Measurements from ENCODE around the gene RAI2.
"Not testable (repeated sequence)": the region's sequence is repeated elsewhere in the genome, so short reads cannot be mapped to it uniquely, and the experiment has no call there.

RAI2 gene

DNA sequence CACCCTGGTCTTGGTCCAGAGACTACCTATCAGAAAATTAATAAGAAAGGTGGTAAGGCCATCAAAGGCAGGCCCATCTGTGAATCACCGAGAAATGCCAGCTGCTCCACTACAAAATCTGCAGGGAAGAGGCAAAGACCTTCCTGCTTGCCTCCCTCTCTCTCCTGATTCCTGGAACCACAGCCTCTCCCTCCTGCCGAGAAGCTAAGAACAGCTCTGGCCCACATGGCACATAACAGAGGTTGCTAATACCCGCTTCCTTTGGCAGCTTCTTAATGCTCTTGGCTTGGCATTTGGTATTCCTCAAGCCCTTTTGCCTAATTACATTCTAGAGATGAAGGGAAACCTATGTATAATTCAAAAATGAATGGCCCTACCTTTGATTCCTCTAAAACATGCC, 32.9 kb downstream of the RAI2 start:
- no peak for DNase-seq

DNA sequence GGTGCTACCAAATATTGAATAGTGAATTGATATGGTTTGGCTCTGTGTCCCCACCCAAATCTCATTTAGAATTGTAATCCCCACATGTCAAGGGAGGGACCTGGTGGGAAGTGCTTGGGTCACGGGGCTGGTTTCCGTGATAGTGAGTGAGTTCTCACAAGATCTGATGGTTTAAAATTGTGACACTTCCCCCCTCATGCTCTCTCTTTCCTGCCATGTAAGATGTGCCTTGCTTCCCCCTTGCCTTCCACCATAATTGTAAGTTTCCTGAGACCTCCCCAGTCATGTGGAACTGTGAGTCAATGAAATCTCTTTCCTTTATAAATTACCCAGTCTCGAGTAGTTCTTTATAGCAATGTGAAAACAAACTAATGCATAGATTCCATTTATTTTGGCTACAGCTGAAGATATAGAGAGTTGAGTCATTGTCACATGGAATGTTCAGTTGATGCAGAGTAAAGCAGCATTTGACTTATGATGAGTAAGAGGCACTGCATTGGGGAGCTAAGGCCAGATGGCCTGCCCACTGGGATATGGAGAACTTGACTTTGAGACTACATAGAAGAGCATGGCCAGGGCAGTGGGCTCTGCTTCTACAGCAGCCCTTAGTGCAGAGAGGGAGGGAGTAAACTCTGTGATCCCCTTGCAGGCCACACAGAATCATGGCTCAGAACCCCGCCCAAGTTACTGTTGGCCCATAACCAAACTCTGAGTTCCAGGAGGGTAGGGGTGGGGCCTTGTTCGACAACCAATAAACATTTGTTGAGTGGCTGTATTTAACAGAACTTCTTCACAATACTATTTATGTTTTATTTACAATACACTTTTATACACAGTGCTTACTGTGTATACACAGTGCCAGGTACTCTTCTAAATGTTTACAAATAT, 34.2 kb downstream of the RAI2 start:
- no peak for DNase-seq

DNA sequence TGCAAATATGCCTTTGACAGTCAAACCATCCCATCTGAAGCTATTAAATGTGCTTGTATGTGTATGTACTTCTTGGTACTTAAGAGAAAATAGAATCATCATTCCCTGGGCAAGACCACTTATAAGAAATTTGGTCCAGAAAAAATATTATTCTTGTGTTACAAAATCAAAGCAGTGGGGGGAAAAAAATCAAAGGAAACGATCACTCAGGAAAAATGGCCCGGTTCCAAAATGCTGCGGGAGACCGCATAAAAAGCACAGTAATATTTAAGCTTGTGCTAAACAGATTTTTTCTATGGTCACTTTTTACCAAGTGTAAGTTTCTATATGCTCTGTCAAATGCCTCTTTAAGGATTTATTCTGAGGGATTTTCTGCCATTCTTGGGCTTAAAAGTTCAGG, 36.1 kb downstream of the RAI2 start:
- DNase-seq: no peak

DNA sequence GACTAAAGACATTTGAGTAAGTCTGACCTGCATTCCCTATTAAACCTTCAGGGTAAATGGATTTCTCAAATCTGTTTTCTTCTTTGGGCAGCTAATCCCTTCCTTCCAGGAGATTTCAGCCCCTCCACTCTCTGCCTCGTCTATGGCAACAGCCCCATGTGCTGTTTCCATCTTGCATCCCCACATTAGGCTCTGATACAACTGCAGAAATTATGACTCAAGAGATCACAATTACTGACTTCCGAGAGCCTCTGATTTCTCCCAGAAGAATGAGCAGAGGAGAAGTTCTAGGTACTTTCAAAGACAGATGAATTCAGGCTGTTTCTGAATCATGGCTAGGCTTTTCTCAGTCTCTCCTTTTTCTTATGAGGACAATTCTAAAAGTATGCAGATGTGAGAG, 38.7 kb downstream of the RAI2 start:
- no peak for DNase-seq

DNA sequence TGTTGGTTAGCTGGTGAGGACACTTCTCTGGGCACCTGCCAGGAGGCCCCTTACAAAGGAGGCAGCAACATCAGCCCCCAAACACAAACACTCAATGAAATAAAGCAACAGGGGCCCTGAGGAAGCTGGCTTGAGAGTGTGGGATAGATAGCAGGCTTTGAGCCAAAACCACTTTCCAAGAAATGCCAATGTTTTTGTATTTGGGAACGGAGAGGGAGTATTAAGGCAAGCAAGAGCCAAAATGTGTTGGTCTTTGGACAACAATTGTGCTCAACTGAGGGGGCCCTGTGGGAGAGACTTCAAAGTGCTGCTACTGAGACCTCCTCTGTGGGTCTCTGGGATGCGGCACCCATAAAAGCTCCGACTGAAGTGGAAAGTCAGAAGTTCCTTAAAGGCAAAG, 41.0 kb downstream of the RAI2 start:
- no peak for DNase-seq

DNA sequence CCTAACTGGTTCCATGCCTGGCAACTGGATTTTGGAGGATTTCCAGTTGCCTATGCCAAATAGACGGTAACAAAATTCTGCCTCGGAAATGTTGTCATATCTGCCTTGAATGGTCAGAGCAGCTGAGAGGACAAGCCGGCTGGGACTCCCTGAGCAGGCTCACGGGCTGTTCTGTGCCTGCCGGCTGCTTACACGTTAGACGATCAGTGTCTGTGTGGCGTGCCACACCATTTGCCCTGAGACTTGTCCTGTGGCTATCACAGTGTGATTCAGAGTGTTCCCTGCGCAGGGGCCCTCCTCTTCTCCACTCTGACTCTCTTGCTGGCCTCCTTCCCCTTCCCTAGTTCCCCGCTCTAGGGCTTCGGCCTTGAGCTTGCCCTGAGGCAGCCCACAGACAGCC, 42.4 kb downstream of the RAI2 start:
- DNase-seq: no peak

DNA sequence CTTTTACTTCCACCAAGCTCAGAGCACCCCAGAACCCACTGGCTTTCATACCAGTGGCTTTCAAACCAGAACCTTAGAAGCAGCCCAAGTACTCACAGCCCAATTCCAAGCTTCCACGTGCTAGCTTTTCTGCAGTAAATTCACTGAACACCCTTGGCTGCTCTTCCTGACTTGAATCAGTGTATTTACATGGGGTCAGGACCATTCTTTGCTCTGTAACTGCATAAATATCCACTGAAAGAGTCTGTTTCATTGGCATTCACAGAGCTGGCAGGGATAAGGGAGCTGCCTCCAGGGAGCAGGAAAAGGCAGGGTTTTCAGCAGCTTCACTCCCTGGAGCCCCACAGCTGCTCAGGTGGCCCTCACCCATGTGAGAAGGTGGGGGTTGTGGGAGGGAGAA, 43.8 kb downstream of the RAI2 start:
- DNase-seq: no peak

DNA sequence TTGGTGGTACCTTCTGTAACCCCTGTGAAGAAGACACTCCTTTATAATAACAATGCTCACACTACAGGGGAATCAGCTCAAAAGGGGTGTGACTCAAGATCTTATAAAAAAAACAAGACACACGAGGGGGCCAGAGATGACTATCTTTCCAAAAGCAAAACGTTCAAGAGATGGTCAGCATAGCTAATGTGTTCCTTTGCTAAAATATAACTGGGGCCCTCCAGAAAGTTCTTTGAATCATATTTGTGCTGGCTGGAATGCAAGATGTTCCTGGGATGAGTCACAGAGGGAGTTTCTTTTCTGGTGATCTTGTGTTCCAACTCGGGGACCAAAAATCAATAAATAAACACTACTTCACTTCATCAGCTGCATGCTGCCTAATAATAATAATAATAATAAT, 46.5 kb downstream of the RAI2 start:
- no peak for DNase-seq

DNA sequence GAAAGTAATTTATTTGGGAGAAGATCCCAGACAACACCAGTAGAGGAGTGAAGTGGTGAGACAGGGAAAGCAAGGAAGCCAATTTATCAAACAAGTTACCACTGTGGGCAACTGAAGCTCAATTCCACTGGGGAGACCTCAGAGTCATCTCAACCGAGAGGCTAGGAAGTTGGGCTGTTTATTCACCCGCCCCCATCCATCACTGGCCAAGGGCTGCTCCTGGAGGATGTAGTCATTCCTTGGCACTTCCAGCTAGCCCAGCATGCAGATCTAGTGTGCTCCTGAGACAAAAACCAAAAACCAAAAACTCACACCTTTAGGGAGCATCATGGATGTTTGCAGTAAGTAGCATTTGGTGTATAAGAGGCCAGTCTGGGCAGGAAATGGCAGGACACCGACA, 47.0 kb downstream of the RAI2 start:
- no peak for DNase-seq

DNA sequence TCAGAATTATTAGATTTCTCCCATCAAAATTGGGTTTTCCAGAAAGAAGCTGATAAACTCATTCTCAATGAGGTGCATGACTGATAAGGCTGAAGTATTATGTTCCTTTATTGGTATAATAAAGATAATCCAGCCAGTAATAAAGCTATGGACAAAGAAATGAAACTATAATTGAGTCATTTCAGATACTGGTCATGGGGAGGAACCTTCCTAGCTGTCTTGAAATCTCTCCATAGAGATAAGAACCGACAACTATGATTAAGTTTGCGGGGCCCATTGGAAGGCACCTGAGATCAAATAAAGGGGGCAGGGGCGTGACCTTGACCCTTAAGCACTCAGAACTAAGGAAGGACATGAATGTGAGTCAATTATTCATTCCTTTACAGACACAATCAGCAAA, 47.8 kb downstream of the RAI2 start:
- no peak for DNase-seq

DNA sequence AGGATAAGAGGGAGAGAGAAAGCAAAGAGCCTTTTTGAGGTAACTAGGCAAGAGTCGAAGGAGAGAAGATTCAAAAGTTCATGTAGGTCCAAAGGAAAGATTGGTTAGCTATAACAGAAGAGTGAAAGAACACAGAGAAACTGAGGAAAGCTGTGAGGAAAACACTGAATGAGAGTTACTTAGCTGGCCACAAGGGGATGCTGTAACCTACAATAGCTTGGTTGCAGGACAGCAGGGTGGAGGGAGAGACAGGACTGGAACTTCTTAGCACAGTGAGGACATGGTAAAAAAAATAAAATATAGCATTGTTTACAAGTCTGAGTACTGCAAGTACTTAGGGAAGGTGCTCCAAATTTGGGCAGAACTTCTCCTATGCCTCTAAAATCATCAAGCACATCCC, 48.3 kb downstream of the RAI2 start:
- DNase-seq: peak in 1 of 2 experiments; percentile 15

DNA sequence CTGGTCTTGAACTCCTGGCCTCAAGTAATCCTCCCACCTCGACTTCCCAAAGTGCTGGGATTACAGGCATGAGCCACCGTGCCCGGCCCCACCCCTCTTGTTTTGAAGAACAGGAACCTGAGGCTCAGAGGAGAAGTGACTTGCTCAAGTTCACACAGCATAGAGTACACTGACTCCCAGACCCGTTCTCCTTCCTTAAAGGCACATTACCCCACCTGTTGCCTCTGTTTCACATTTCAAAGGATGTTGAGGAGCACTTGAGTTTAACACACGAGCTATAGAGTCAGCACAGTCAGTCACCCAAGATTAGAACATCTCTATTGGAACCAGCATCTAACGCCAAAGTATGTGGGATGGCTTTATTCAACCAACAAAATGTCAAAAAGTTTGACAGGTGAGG, 51.1 kb downstream of the RAI2 start:
- no peak for DNase-seq

DNA sequence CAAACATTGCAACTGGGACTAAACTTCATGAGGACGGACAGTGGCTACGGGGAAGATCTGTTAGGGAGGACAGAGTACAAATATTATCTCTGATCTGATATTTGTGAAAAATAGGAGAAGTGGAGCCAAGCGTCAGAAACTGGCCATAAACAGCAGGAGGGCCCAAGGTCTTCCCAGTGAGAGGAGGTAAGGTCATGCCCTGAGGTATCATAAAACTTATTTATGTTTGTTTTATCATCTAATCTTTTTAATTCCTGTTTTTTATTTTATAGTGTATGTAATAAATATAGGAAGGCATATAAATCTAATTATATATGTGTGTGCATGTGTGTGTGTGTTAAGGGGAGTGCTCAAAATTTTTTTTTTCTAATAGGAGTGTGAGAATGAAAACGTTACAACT, 51.8 kb downstream of the RAI2 start:
- DNase-seq: no peak

DNA sequence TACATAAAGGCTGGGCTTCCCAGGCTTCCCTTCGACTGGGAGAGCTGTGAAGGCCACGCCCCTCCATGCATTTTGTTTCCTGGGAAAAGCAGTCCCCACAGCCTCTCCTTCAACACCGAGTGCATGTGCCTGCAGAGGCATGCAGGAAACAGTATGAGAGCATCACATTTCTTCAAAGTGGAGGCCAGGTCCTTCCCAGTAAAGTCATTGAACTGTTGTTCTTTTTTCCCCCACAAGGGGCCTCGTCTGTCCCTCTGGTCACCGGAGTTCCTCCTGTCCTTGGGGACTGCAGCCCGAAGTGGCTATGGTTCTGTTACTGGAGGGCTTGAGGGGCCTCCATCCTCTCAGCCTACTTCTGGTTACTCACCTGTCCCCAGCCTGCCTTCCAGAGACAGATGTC, 56.0 kb downstream of the RAI2 start:
- DNase-seq: no peak

DNA sequence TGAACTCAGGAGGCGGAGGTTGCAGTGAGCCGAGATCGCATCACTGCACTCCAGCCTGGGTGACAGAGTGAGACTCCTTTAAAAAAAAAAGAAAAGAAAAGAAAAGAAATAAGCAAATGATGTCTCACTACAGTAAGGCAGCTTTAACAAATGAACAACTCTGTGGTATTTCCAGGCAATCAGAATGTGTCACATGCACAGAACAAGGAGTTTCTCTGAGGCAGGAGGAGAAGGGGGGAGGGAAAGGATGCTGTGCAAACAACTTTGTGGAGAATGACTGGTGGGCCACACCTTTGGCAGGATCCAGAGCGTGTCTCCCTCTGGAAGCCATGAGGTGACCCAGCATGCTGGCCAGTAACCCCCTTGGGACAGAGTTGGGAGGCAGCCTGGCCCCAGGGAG, 57.6 kb downstream of the RAI2 start:
- no peak for DNase-seq

DNA sequence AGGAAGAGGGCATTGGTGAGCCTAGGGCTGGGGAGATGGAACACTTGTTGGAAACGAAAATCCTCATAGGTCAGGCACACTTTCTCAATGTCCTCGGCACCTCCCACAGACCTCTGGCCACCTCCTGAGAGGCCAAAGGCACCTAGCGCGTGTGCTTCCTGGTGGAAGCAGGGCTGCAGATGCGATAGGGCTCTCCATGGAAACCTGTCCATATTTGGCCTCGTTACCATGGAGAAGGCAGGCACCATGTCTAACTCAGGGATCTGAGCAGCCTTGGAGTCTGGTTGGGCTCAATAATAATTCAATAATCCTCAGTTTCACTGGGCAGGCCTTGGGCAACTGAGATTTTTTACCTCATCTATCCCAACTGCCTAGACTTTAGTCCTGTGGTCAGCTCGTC, 58.3 kb downstream of the RAI2 start:
- DNase-seq: no peak

DNA sequence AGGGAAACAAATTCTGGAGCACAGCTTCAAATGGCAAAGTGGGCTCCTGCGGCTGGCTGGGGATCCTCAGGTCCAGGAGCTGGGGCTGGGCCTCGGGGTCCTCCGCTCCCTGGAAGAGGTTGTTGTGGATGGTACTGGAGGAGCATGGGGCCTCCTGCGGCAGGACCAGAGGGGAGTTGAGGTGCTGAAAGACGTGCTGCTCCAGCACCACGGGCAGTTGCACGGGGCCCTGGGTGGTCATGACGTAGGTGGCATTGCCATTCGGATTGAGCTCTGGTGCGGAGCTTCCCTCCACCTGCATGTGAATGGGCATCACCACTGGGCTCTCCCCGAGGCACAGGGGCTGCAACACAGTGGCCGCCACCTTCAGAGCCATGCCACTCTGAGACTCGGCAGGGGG, 59.7 kb downstream of the RAI2 start:
- no peak for DNase-seq

DNA sequence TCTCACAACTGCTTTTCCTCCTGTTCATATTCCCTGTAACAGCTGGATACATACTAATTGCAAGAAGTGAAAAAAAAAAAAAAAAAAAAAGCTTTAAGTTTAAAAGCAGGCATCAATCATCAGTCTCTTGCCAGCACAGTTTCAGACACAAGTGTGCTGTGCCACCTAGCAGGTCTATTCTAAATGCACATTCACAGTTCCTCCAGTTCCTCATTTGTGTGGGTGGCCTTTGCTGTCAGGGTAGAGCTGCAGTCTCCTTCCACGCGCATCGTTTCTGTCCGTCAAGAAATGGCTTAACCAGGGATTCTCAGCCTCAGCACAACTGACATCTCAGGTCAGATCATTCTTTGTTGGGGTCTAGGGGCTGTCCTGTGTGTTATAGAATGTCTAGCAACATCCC, 62.2 kb downstream of the RAI2 start:
- DNase-seq: no peak

DNA sequence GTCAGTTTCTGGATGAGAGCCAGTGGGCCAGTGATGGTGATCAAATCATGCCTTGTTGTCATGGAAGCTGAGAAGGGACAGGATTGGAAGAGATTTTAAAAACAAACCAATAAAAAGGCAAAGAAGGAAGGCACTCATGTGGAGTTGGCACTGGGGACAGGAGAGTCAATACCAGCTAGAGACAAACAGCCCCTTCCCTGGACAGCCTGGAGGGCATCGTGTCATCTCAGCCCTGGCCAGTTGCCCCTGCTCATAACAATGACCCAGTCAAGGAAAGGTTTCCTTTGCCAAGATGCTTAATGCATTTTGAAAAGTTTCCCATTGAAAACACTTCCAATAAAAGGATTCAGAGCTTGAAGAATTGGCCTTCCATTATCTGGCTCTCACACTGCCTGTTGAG, 68.3 kb downstream of the RAI2 start:
- DNase-seq: no peak

DNA sequence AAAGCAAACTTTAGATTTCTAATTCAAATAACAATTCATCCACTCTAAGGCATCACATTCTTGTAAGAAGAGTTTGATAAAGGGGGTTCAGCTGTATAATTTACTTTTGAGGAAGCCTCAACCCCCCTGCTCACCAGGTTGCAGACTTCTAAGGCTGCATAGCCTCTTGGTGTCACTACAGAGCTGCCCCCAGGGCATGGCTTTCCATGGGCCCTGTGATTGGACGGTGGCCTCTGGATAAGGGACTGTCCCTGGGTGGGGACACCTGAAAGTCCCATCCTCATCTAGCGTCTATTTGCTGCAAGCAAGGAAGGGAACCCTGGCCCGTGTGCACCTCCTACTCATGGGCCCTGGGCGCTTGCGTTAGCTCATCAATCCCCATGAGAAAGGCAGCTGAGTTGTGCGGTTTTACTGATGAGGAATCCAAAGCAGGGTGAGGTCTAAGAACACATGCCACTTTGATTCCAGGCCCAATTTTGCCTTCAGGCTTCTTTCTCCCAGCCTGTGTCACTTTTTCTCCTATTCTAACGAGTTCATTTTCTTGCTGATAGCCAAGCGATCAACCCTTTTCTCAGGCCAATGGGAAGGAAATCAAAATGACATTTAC, 72.0 kb downstream of the RAI2 start:
- no peak for DNase-seq

DNA sequence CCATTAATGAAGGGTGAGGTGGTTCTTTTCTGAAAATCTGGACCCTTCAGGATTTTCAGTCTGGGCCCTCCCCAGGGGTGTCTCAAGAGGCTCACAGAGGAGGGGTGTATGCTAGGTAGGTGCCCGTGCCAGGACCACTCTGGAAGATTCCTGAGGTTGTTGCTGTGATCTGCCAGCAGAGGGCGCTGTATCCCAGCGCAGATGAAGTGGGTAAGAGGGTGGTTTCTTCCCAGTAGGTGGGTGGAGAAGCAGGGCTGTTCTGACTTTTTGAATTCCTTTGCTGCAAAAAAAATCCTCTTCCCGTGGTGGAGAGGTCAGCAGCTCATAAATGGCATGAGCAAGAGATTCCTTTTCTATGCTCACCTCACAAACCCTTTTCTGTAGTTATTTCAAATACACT, 72.7 kb downstream of the RAI2 start:
- peak in 1 of 2 experiments; percentile 16 for DNase-seq

DNA sequence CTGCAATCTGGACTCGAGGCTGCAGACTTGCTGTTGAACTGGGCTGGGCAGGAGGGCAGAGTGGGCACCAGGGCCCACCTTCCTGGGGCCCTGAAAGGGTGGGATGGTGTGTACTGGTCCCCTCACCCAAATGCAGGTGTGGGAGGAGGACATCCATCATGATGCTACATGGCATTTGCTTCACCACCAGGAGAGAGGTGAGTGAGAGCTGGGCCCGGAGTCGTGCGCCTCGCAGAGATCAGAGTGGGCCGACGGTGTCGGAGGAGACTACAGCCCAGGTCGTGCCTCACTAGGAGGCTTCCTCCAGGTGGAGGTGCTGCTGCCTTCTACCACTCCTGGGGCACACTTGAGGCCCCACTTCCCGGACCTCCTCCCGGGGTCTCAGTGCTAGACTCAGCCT, 73.5 kb downstream of the RAI2 start:
- no peak for DNase-seq

DNA sequence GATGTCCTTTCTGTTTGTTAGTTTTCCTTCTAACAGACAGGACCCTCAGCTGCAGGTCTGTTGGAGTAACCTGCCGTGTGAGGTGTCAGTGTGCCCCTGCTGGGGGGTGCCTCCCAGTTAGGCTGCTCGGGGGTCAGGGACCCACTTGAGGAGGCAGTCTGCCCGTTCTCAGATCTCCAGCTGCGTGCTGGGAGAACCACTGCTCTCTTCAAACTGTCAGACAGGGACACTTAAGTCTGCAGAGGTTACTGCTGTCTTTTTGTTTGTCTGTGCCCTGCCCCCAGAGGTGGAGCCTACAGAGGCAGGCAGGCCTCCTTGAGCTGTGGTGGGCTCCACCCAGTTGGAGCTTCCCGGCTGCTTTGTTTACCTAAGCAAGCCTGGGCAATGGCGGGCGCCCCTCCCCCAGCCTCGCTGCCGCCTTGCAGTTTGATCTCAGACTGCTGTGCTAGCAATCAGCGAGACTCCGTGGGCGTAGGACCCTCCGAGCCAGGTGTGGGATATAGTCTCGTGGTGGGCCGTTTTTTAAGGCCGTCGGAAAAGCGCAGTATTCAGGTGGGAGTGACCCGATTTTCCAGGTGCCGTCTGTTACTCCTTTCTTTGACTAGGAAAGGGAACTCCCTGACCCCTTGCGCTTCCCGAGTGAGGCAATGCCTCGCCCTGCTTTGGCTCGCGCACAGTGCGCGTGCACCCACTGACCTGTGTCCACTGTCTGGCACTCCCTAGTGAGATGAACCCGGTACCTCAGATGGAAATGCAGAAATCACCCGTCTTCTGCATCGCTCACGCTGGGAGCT, 74.3 kb downstream of the RAI2 start:
- not testable (repeated sequence) for DNase-seq

DNA sequence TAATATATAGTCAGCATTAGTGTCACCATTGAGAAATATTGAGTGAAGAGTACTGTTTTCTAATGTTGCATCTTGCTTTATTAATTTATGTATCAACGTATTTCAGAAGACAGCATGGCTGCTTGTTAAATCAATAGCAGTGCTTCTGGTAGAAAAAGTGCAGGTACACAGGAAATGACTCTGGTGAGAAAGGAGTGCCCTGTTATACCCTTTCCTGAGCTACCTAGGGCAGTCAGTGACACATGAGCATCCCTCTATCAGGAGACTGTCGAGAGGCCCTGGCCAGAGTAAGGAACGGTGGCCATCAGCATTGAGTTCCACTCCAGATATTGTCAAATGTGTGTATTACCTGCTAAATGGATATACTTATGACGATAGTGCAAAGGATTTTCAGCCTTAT, 81.7 kb downstream of the RAI2 start:
- no peak for DNase-seq

Measured in NCI-H187 (cell line).